Measurements from ENCODE around the gene KRTAP10-10. TPM values are rescaled to one million over a fixed set of nuclear protein-coding genes. Genes with fewer than 3 reads are reported as not detected.

Gene KRTAP10-10
- total RNA-seq, 2 donors from 2014 or later = not detected

DNA sequence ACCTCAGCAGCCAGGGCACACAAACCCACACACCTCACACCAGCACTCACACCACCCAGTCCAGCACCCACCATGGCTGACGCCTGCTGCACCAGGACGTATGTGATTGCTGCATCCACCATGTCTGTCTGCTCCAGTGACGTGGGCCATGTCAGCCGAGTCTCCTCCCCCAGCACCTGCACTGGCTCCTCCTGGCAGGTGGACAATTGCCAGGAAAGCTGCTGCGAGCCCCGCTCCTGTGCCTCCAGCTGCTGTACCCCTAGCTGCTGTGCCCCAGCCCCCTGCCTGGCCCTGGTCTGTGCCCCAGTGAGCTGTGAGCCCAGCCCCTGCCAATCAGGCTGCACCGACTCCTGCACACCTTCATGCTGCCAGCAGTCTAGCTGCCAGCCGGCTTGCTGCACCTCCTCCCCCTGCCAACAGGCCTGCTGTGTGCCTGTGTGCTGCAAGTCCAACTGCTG is 25.1 kb upstream of the KRTAP10-10 start, which contains the start of gene KRTAP10-8:
KRTAP10-8 (plus strand) TSS at position 51 of the 458 bp plus-strand sequence; CDS start at position 73, 22 bp downstream.
- H3K4me1 Mint-ChIP-seq (ENCODE audit: low read depth in 2 of 2) = peaks cover 0 to 10% of the 10 kb centered on the region in 2 donors
- no peak within 1 kb of the TSS for H3K4me3 Mint-ChIP-seq

DNA sequence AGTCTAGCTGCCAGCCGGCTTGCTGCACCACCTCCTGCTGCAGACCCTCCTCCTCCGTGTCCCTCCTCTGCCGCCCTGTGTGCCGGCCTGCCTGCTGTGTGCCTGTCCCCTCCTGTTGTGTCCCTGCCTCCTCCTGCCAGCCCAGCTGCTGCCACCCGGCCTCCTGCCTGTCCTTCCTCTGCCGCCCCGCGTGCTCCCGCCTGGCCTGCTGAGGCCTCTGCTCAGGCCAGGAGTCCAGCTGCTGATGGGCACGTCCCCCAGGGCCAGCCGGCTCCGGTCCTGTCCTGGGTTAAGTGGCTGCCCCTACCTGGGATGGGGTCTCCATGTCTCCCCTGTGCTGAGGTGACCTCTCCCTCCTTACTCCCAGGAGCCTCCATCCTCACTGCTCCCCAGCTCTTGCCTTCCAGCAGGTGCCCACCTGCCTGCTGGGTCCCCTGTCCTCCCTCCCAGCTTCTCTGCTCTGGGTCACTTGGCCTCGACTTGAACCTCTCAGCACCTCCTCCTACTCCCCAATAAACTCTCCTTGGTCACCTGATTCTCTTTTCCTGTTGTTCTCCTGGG is 24.4 kb upstream of the KRTAP10-10 start:
- peaks cover 17% of the 10 kb centered on the region for H3K9me3 Mint-ChIP-seq
- DNase-seq (ENCODE audit: low spot score) (no peak), ATAC-seq (no peak)
- H3K36me3 Mint-ChIP-seq = peaks cover 22% of the 10 kb centered on the region
- no peak overlapping the region for H3K4me3 Mint-ChIP-seq
- peaks cover 0 to 12% of the 10 kb centered on the region in 2 donors for H3K4me1 Mint-ChIP-seq (ENCODE audit: low read depth in 2 of 2)
- peaks cover under 1 to 10% of the 10 kb centered on the region in 2 donors for H3K27me3 Mint-ChIP-seq
- H3K27ac Mint-ChIP-seq = no peak overlapping the region

More for the DNA sequence above, 25.1 kb upstream of the KRTAP10-10 start, which contains the start of gene KRTAP10-8:
- H3K27ac Mint-ChIP-seq = no peak within 1 kb of the TSS
- no peak for DNase-seq (ENCODE audit: low spot score)
- peaks cover 5 to 12% of the 10 kb centered on the region in 2 donors for H3K27me3 Mint-ChIP-seq
- peaks cover 17% of the 10 kb centered on the region for H3K9me3 Mint-ChIP-seq
- H3K36me3 Mint-ChIP-seq = peaks cover 22% of the 10 kb centered on the region
- ATAC-seq = no peak

DNA sequence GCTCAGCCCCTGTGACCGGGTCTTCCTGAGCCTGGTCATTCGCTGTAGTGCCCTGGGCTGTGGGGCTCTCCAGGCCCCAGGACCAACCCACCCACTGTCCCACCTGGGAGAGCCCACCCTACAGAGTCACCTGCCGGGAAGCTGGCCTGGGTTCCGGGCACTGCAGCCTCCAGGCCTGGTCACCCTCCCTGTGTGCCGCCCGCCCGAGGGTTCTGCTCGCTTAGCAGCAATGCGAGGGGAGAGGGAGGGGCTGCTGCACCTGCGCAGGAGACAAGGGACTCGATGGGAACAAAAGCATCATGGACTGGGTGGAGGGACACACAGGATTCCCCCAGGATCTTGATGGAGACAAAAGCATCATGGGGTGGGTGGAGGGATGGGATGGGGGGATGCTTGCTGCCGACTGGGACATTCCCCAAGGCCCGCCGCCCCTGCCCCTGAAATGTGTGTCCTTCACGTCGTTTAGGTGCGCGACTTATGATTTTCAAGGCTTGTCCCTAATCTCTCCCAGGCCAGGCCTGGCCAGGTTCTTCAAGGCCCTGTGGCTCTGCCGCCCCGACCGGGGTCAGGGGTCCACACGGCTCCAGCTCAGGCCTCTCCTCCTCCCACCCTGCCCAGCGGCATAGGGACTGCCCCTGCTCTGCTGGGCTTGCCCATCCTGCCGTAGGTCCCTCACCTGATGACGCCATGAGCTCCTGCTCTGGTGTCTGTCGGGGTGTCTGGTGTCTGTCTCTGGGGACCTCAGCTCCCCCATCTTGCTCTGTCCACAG is 23.6 kb upstream of the KRTAP10-10 start:
- peaks cover 22% of the 10 kb centered on the region for H3K36me3 Mint-ChIP-seq
- H3K27me3 Mint-ChIP-seq = peaks cover 0 to 9% of the 10 kb centered on the region in 2 donors
- H3K9me3 Mint-ChIP-seq = peaks cover 17% of the 10 kb centered on the region
- no peak overlapping the region for H3K27ac Mint-ChIP-seq
- peaks cover 4 to 18% of the 10 kb centered on the region in 2 donors for H3K4me1 Mint-ChIP-seq (ENCODE audit: low read depth in 2 of 2)
- no peak for DNase-seq (ENCODE audit: low spot score)
- peak in 1 of 2 donors; percentile 32 for ATAC-seq
- no peak overlapping the region for H3K4me3 Mint-ChIP-seq

DNA sequence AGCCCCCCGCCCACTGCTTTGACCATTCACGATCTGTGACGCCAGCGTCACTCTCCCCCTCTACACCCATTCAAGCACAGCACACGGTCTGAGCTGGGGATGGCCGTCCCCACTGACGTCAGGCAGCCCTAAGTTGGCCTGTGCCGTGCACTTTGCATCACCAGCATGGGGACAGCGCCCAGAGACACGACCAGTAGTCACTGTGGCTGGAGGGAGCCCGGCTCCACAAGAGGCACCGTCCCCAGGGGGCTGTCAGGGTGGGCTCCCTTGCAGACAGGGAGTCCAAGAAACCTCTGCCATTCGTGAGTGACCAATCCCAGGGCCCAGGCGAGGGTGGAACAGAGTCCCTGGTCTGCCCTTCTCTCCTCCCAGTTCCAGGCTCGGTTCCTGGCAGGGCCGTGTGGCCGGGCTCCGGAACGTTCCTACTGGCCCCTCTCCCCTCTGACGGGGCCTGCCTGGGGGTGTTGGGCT is 23.0 kb upstream of the KRTAP10-10 start:
- ATAC-seq (no peak), DNase-seq (ENCODE audit: low spot score) (no peak)
- Mint-ChIP-seq H3K4me3 (no peak overlapping the region), H3K36me3 (peaks cover 20% of the 10 kb centered on the region), H3K9me3 (peaks cover 13% of the 10 kb centered on the region), H3K4me1 (ENCODE audit: low read depth in 2 of 2) (peaks cover 10 to 24% of the 10 kb centered on the region in 2 donors), H3K27ac (no peak overlapping the region), H3K27me3 (peaks cover 0 to 5% of the 10 kb centered on the region in 2 donors)

DNA sequence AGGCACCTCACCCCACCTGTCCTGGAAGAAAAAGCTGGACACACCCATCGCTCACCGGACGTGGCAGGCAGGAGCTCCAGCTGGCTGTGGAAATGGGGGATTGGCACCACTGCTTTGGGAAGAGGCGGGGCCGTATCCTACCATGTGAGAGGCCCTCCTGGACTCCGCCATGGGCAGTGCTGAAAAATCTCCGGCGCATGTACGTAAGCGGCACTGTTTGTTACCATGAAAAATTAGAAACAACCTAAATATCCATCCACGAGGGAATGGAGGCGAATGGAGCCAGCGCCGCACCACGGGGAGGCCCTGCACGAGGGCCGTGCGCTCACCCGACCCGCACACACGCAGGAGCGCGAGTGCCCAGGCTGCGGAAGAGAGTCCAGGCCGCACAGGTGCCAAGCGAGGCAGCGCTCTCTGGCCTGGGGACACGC is 22.2 kb upstream of the KRTAP10-10 start:
- Mint-ChIP-seq H3K4me3 (no peak overlapping the region), H3K4me1 (ENCODE audit: low read depth in 2 of 2) (peaks cover 17 to 31% of the 10 kb centered on the region in 2 donors), H3K27ac (no peak overlapping the region), H3K9me3 (peaks cover 15% of the 10 kb centered on the region), H3K27me3 (peaks cover 0 to 2% of the 10 kb centered on the region in 2 donors), H3K36me3 (peaks cover 20% of the 10 kb centered on the region)
- ATAC-seq = no peak
- no peak for DNase-seq (ENCODE audit: low spot score)

DNA sequence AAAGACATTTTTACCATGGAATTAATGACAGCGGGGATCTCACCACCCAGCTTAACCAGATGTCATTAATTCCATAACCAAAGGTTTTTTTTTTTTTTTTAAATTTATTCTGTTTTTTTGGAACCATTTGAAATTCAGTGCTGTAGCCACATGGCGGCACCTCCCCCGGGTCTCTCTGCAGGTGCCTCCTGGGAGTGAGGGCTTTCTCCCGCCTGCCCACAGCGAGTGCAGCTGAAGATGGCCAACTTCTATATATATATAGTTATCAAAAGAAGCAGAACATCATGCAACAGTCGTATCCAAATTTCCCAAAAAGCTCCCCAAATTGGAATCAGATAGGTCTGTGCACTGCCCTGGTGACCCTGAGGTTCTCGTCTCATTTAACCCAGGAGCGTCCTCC is 21.7 kb upstream of the KRTAP10-10 start:
- H3K27ac Mint-ChIP-seq = no peak overlapping the region
- H3K9me3 Mint-ChIP-seq = peaks cover 17% of the 10 kb centered on the region

DNA sequence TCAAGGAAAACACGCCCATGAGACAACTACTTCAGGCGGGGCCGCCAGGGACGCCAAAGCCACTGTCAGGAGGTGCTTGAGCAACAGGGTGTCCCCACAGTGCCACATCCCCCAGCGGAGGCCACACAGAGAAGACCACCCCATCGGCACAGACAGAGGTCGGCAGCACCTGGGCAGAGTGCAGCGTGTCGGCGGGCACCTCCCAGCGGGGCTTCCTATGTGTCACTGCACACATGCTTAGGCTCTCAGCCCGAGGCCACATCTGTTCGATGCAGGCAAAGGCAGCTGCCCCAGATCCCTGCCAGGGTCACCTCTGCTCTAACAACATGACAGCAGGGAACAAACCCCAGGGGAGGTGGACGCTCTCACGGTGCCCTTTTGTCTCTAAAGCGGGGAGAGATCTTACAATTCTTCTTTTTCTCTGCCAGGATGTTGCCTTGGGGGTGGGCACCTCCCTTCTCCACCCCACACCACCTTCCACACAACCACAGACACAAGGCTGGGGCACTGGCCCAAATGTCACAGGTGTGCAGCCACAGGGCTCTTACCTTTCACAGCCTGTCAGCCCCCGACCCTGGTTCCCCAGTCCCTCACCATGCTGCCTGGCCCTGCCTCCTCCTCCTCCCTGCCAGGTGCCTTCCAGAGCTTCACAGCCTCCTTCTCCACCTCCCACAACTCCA is 21.1 kb upstream of the KRTAP10-10 start:
- H3K9me3 Mint-ChIP-seq = peaks cover 18% of the 10 kb centered on the region
- no peak overlapping the region for H3K4me3 Mint-ChIP-seq
- H3K4me1 Mint-ChIP-seq (ENCODE audit: low read depth in 2 of 2) = peaks cover 17 to 33% of the 10 kb centered on the region in 2 donors
- peaks cover 26% of the 10 kb centered on the region for H3K36me3 Mint-ChIP-seq
- ATAC-seq = no peak
- H3K27ac Mint-ChIP-seq = peak overlapping the region in 1 of 2 donors; percentile 33
- H3K27me3 Mint-ChIP-seq = peaks cover 0 to 2% of the 10 kb centered on the region in 2 donors
- DNase-seq (ENCODE audit: low spot score) = no peak

More for the DNA sequence above, 21.7 kb upstream of the KRTAP10-10 start:
- Mint-ChIP-seq H3K27me3 (peaks cover 0 to 2% of the 10 kb centered on the region in 2 donors), H3K36me3 (peaks cover 24% of the 10 kb centered on the region), H3K4me3 (no peak overlapping the region), H3K4me1 (ENCODE audit: low read depth in 2 of 2) (peaks cover 17 to 33% of the 10 kb centered on the region in 2 donors)
- no peak for DNase-seq (ENCODE audit: low spot score)
- ATAC-seq = no peak

DNA sequence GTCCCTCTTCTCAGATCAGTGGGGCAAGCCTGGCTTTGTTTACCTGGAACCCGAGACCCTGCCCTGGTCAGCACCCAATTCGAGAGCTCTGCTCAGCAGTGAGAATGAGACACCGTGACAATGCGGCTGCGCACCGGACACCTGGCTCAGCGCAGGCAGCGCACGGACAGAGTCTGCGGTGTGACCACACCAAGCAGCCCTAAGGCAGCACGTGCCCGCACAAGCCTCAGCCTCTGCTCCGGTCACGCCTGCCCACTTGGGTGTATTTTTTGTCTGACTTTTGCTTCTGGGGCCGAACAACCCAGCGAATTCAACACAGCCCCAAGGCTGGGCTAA is 20.6 kb upstream of the KRTAP10-10 start:
- H3K27ac Mint-ChIP-seq = peak overlapping the region in 1 of 2 donors; percentile 33
- H3K36me3 Mint-ChIP-seq = peaks cover 21% of the 10 kb centered on the region
- H3K4me1 Mint-ChIP-seq (ENCODE audit: low read depth in 2 of 2) = peaks cover 17 to 33% of the 10 kb centered on the region in 2 donors
- no peak overlapping the region for H3K4me3 Mint-ChIP-seq
- peaks cover 0 to 2% of the 10 kb centered on the region in 2 donors for H3K27me3 Mint-ChIP-seq
- ATAC-seq = no peak
- DNase-seq (ENCODE audit: low spot score) = no peak
- peaks cover 14% of the 10 kb centered on the region for H3K9me3 Mint-ChIP-seq

DNA sequence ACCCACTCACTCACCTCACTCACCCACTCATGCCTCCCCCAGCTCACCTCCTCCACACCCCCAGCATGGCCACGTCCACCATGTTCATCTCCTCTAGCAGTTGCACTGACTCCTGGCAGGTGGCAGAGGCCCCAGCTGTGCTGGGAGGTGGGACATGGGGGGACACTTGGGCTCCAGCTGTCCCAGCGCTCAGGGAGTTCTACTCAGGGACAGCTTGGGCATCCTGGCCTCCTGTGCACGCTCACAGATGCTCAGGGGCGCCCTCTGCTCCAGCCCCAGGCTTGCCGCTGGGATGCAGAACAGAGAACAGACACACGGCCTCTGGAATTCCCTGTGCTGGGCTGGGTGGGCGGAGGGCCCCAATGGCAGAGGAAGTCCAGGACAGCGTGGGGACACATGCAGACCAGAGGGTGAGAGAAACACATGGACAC is 20.1 kb upstream of the KRTAP10-10 start:
- Mint-ChIP-seq H3K4me3 (no peak overlapping the region), H3K36me3 (peaks cover 21% of the 10 kb centered on the region), H3K27ac (peak overlapping the region in 1 of 2 donors; percentile 91), H3K9me3 (peaks cover 14% of the 10 kb centered on the region), H3K27me3 (peaks cover 0 to 2% of the 10 kb centered on the region in 2 donors), H3K4me1 (ENCODE audit: low read depth in 2 of 2) (peaks cover 17 to 33% of the 10 kb centered on the region in 2 donors)
- DNase-seq (ENCODE audit: low spot score) (no peak), ATAC-seq (no peak)

DNA sequence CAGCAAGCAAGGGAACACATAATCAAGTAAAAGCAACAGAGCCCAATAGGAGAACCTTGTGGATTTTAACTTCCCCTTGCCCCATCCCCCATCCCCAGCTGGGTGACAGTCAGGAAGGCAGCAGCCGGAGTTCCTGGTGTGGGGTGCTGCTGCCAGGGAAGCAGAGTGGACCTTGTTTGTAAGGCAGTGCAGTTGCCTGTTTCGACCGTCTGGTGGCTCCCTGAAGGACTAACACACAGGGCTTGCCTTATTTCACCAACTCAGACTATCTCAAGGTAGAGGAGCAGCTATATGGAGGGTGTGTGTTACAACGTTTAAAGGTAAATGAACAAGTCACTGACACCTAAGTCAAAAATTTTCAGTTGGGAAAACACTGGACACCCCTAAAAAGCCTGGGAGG is 18.7 kb upstream of the KRTAP10-10 start:
- ATAC-seq (no peak), DNase-seq (ENCODE audit: low spot score) (no peak)
- Mint-ChIP-seq H3K36me3 (peaks cover 33% of the 10 kb centered on the region), H3K9me3 (peaks cover 22% of the 10 kb centered on the region), H3K4me3 (peak overlapping the region; percentile 67), H3K4me1 (ENCODE audit: low read depth in 2 of 2) (peaks cover 17 to 29% of the 10 kb centered on the region in 2 donors), H3K27ac (peak overlapping the region; percentile 68 to 91), H3K27me3 (no peaks in the 10 kb centered on the region)

DNA sequence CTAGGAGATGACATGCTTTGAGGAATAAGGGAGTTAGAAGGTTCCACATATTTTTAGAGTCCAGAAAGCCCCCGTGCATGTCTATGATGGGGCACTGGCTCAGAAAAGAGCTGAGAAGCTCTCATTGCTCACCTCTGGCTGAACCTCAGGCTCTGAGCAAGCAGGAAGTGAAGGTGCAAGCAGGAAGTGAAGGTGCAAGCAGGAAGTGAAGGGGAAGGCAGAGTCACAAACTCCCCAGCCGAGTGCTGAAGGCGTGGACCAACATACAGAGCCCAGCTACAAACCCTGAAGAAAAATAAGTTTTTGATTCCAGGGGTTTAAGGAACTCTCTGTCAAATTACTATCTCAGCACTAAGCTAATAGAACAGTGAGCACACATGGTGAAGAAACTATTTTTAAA is 18.2 kb upstream of the KRTAP10-10 start:
- Mint-ChIP-seq H3K27ac (peak overlapping the region; percentile 68 to 91), H3K27me3 (no peaks in the 10 kb centered on the region), H3K4me3 (peak overlapping the region; percentile 67), H3K36me3 (peaks cover 37% of the 10 kb centered on the region), H3K4me1 (ENCODE audit: low read depth in 2 of 2) (peaks cover 17 to 29% of the 10 kb centered on the region in 2 donors), H3K9me3 (peaks cover 26% of the 10 kb centered on the region)
- ATAC-seq (peak; percentile 91 to 92), DNase-seq (ENCODE audit: low spot score) (peak; percentile 71)

DNA sequence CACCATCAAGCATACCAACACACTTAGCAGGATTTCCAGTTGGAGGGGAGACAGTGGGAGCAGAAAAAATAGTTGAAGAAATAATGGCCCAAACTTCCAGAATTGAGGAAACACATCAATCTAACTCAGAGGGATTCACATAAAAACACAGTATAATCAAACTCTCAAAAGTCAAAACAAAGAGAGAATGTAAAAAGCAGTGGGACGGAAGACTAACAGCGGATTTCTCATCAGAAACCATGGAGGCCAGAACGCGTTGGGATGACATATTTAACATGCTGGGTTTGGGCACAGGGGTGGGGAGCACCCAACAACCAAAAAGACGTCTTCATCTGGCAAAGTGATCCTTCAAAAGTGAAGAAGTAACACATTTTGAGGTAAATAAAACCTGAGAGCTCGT is 17.3 kb upstream of the KRTAP10-10 start:
- Mint-ChIP-seq H3K27ac (peak overlapping the region; percentile 68 to 91), H3K27me3 (no peaks in the 10 kb centered on the region), H3K36me3 (peaks cover 47% of the 10 kb centered on the region), H3K9me3 (peaks cover 34% of the 10 kb centered on the region), H3K4me1 (ENCODE audit: low read depth in 2 of 2) (peaks cover 17 to 29% of the 10 kb centered on the region in 2 donors), H3K4me3 (no peak overlapping the region)
- ATAC-seq (no peak), DNase-seq (ENCODE audit: low spot score) (no peak)

DNA sequence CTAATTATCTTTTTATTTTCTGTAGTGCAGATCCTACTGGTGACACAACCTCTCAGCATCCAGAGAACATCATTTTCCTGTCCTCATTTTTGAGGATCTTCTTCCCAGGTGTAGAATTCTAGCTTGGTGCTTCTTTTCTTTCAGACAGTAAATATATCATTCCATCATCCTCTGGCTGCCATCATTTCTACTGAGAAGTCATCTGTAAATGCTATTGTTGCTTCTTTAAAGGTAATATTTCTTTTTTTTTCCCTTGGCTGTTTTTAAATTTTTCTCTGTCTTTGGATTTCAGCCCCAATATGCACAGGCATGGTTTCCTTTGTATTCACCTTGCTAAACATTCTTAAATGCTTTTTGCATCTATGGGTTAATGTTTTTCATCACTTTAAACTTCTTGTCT is 13.6 kb upstream of the KRTAP10-10 start:
- H3K9me3 Mint-ChIP-seq = peaks cover 34% of the 10 kb centered on the region
- ATAC-seq = no peak

More for the DNA sequence above, 13.6 kb upstream of the KRTAP10-10 start:
- Mint-ChIP-seq H3K4me1 (ENCODE audit: low read depth in 2 of 2) (peaks cover 24 to 29% of the 10 kb centered on the region in 2 donors), H3K36me3 (peaks cover 47% of the 10 kb centered on the region), H3K27ac (no peak overlapping the region), H3K4me3 (no peak overlapping the region), H3K27me3 (no peaks in the 10 kb centered on the region)
- no peak for DNase-seq (ENCODE audit: low spot score)
